H9 (cell line): ENCODE results near the gene TMLHE. TPM values are rescaled to one million over a fixed set of nuclear protein-coding genes. Genes with fewer than 3 reads are reported as not detected.

Experiments used
- DNase-seq: peaks from one replicate; pipeline ENCODE4 v3.0.0-alpha.2; 2017
- H2AFZ ChIP-seq: one replicate; pipeline ENCODE4 v1.6.1; 2013; ENCODE audit warnings: mild to moderate bottlenecking, low read length, control low read depth, moderate library complexity
- H2AK5ac ChIP-seq: 2 replicates; pipeline ENCODE4 v1.6.1; 2013; ENCODE audit warnings: low read length, control low read depth, mixed read lengths; ENCODE audit not compliant: insufficient read length
- H2BK120ac ChIP-seq: one replicate; pipeline ENCODE4 v1.6.1; 2013; ENCODE audit warnings: low read depth, mild to moderate bottlenecking, low read length, control low read depth, inconsistent platforms; ENCODE audit not compliant: poor library complexity, severe bottlenecking
- H2BK12ac ChIP-seq: 2 replicates; pipeline ENCODE4 v1.6.1; 2013; ENCODE audit warnings: low read length, control low read depth, mixed read lengths, low read depth; ENCODE audit not compliant: insufficient read length
- H2BK15ac ChIP-seq: 2 replicates; pipeline ENCODE4 v1.6.1; 2013; ENCODE audit warnings: low read depth, low read length, control low read depth
- H2BK20ac ChIP-seq: one replicate; pipeline ENCODE4 v1.6.1; 2013; ENCODE audit warnings: low read depth, mild to moderate bottlenecking, low read length, control low read depth, inconsistent platforms; ENCODE audit not compliant: poor library complexity, severe bottlenecking
- H2BK5ac ChIP-seq: 2 replicates; pipeline ENCODE4 v1.6.1; 2013; ENCODE audit warnings: low read length, control low read depth, mixed read lengths; ENCODE audit not compliant: insufficient read length
- H3K14ac ChIP-seq: 2 replicates; pipeline ENCODE4 v1.6.1; 2013; ENCODE audit warnings: low read length, control low read depth; ENCODE audit not compliant: insufficient read depth
- H3K18ac ChIP-seq: 2 replicates; pipeline ENCODE4 v1.6.1; 2013; ENCODE audit warnings: low read depth, mild to moderate bottlenecking, mixed read lengths, low read length, control low read depth; ENCODE audit not compliant: insufficient read length
- H3K23ac ChIP-seq: 2 replicates; pipeline ENCODE4 v1.6.1; 2013; ENCODE audit warnings: low read length, control low read depth, mixed read lengths, low read depth; ENCODE audit not compliant: insufficient read length
- H3K23me2 ChIP-seq: 2 replicates; pipeline ENCODE4 v1.6.1; 2013; ENCODE audit warnings: low read depth, mild to moderate bottlenecking, mixed read lengths, low read length, control low read depth; ENCODE audit not compliant: insufficient read length, poor library complexity, severe bottlenecking
- H3K27ac ChIP-seq: 2 replicates; pipeline ENCODE4 v1.5.1; 2013; ENCODE audit warnings: low read length, control low read depth, mixed read lengths, low read depth; ENCODE audit not compliant: insufficient read length
- H3K27me3 ChIP-seq: 2 replicates; pipeline ENCODE4 v1.6.1; 2013; ENCODE audit warnings: low read length, control low read depth, inconsistent platforms; ENCODE audit not compliant: insufficient read depth
- H3K4ac ChIP-seq: 2 replicates; pipeline ENCODE4 v1.6.1; 2013; ENCODE audit warnings: low read depth, mild to moderate bottlenecking, control low read depth, inconsistent platforms, low read length, moderate library complexity
- H3K4me1 ChIP-seq: 2 replicates; pipeline ENCODE4 v1.6.1; 2013; ENCODE audit warnings: low read length, control low read depth, inconsistent platforms; ENCODE audit not compliant: insufficient read depth
- H3K4me2 ChIP-seq: 2 replicates; pipeline ENCODE4 v1.6.1; 2013; ENCODE audit warnings: low read length, control low read depth, mixed read lengths; ENCODE audit not compliant: insufficient read length, insufficient read depth
- H3K56ac ChIP-seq: 2 replicates; pipeline ENCODE4 v1.6.1; 2013; ENCODE audit warnings: low read depth, mild to moderate bottlenecking, mixed read lengths, low read length, control low read depth; ENCODE audit not compliant: insufficient read length
- H3K79me1 ChIP-seq: 2 replicates; pipeline ENCODE4 v1.6.1; 2013; ENCODE audit warnings: low read depth, mild to moderate bottlenecking, moderate library complexity, low read length, control low read depth, inconsistent platforms; ENCODE audit not compliant: insufficient read depth, poor library complexity, severe bottlenecking
- H3K79me2 ChIP-seq: 2 replicates; pipeline ENCODE4 v1.6.1; 2013; ENCODE audit warnings: low read length, control low read depth, inconsistent platforms; ENCODE audit not compliant: insufficient read depth
- H3K9ac ChIP-seq: 2 replicates; pipeline ENCODE4 v1.6.1; 2013; ENCODE audit warnings: low read length, control low read depth, mixed read lengths; ENCODE audit not compliant: insufficient read length; ENCODE audit errors: extremely low read depth
- H3K9me3 ChIP-seq: one replicate; pipeline ENCODE4 v1.6.1; 2013; ENCODE audit warnings: low read depth, low read length, inconsistent platforms; ENCODE audit not compliant: control insufficient read depth
- H3T11ph ChIP-seq: one replicate; pipeline ENCODE4 v1.6.1; 2013; ENCODE audit warnings: mild to moderate bottlenecking, low read length, control low read depth, inconsistent platforms
- H4K20me1 ChIP-seq: one replicate; pipeline ENCODE4 v1.6.1; 2013; ENCODE audit not compliant: control insufficient read depth, insufficient read length, insufficient read depth
- H4K5ac ChIP-seq: 2 replicates; pipeline ENCODE4 v1.6.1; 2013; ENCODE audit warnings: low read depth, mild to moderate bottlenecking, mixed read lengths, low read length, control low read depth; ENCODE audit not compliant: insufficient read length
- H4K8ac ChIP-seq: replicated peaks from 2 replicates; pipeline ENCODE4 v1.6.1; 2013; ENCODE audit warnings: low read length, control low read depth, mixed read lengths, low read depth; ENCODE audit not compliant: insufficient read length
- H4K91ac ChIP-seq: 2 replicates; pipeline ENCODE4 v1.6.1; 2013; ENCODE audit warnings: low read depth, mild to moderate bottlenecking, moderate library complexity, mixed read lengths, low read length, control low read depth; ENCODE audit not compliant: insufficient read length
- H3K27ac Mint-ChIP-seq, 3 experiments: 2 replicates in 2 of 3; 3 replicates in 1 of 3; pipeline ENCODE4 v1.8.0; 2020 to 2021; ENCODE audit warnings: mixed read lengths in 3 of 3, mild to moderate bottlenecking in 1 of 3, moderate library complexity in 1 of 3
- H3K27me3 Mint-ChIP-seq: 2 replicates; pipeline ENCODE4 v1.8.0; 2021; ENCODE audit warnings: low read depth, mild to moderate bottlenecking, moderate library complexity, mixed read lengths
- H3K36me3 Mint-ChIP-seq, 3 experiments: 2 replicates in 2 of 3; 3 replicates in 1 of 3; pipeline ENCODE4 v1.8.0; 2020 to 2021; ENCODE audit warnings: low read depth in 3 of 3, mixed read lengths in 3 of 3; ENCODE audit not compliant: insufficient read depth in 1 of 3
- H3K4me1 Mint-ChIP-seq, 2 experiments: 2 replicates each; pipeline ENCODE4 v1.8.0; 2020; ENCODE audit warnings: mixed read lengths in 2 of 2
- H3K4me3 Mint-ChIP-seq, 2 experiments: 2 replicates in 1 of 2; 3 replicates in 1 of 2; pipeline ENCODE4 v1.8.0; 2020 to 2021; ENCODE audit warnings: mild to moderate bottlenecking in 2 of 2, mixed read lengths in 2 of 2, moderate library complexity in 1 of 2
- H3K9me3 Mint-ChIP-seq, 2 experiments: 2 replicates in 1 of 2; 3 replicates in 1 of 2; pipeline ENCODE4 v1.8.0; 2020; ENCODE audit warnings: mild to moderate bottlenecking in 2 of 2, mixed read lengths in 2 of 2, moderate library complexity in 1 of 2
- total RNA-seq: library from RNA; stranded (reverse); gene quantifications from 2 replicates; pipeline ENCODE4 v1.2.1, GENCODE V29; 2021
- TF ChIP-seq, protein P1 (sequence below): fragments of 200-600 bp; sonication (generic); conservative IDR thresholded peaks from 3 replicates; pipeline ENCODE4 v1.8.0; 2021; ENCODE audit warnings: antibody characterized with exemption, mild to moderate bottlenecking

TMLHE gene
- total RNA-seq, 1 experiment from 2014 or later, result 14.2 TPM

DNA sequence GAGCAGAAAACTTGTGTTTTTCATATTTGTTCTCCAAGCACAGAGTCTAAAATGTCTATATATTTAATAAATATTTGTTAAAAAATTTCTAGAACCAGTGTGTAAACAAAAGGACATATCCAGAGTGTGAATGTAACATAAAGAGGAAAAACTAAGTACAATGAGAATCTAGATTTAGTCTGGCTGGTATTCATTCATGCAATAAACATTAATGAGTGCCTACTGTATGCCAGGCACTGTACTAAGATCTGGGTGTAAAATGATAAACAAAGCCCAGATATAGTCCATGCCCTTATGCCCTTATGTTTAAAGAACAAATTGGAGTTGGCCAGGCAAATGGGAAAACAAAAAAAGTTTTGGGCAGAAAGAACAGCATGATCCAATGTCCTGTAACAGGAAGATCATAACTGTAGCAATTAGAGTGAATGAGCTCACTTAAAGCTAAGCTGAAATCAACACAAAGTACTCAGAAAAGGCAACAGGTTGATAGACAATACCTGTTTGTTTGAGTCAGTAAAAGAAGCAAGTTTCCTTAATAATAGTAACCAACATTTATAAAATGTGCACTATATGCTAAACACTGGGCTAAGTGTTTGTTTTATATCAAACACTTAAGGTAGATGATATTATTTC lies 1.3 kb upstream of the TMLHE start:
- no peak overlapping the region for H3T11ph ChIP-seq
- Mint-ChIP-seq H3K27ac (no peak overlapping the region), H3K4me3 (no peak overlapping the region), H3K27me3 (no peaks in the 10 kb centered on the region), H3K9me3 (peaks cover 58 to 68% of the 10 kb centered on the region in 2 experiments), H3K4me1 (peaks cover 0 to 6% of the 10 kb centered on the region in 2 experiments; a peak in 1 of 4 replicates), H3K36me3 (peaks cover 3 to 15% (median 4%) of the 10 kb centered on the region in 3 experiments; a peak in 5 of 7 replicates)
- H4K5ac ChIP-seq, result no peak overlapping the region
- DNase-seq, result no peak
- no peak overlapping the region for H2BK120ac ChIP-seq
- H3K18ac ChIP-seq, result no peak overlapping the region
- no peak overlapping the region for H2AK5ac ChIP-seq
- no peaks in the 10 kb centered on the region for H3K23me2 ChIP-seq
- no peaks in the 10 kb centered on the region for H3K79me1 ChIP-seq
- H4K91ac ChIP-seq, result no peak overlapping the region
- H3K27me3 ChIP-seq, result no peaks in the 10 kb centered on the region
- H2AFZ ChIP-seq, result no peak overlapping the region
- H3K4me2 ChIP-seq, result no peak overlapping the region
- H2BK5ac ChIP-seq, result no peak overlapping the region
- TF ChIP-seq, protein P1, sequence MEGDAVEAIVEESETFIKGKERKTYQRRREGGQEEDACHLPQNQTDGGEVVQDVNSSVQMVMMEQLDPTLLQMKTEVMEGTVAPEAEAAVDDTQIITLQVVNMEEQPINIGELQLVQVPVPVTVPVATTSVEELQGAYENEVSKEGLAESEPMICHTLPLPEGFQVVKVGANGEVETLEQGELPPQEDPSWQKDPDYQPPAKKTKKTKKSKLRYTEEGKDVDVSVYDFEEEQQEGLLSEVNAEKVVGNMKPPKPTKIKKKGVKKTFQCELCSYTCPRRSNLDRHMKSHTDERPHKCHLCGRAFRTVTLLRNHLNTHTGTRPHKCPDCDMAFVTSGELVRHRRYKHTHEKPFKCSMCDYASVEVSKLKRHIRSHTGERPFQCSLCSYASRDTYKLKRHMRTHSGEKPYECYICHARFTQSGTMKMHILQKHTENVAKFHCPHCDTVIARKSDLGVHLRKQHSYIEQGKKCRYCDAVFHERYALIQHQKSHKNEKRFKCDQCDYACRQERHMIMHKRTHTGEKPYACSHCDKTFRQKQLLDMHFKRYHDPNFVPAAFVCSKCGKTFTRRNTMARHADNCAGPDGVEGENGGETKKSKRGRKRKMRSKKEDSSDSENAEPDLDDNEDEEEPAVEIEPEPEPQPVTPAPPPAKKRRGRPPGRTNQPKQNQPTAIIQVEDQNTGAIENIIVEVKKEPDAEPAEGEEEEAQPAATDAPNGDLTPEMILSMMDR, result no peak
- no peak overlapping the region for H2BK15ac ChIP-seq
- H3K14ac ChIP-seq, result no peak overlapping the region
- no peak overlapping the region for H3K4ac ChIP-seq
- H3K9me3 ChIP-seq, result peaks cover 25% of the 10 kb centered on the region
- H4K8ac ChIP-seq, result no peak overlapping the region
- H2BK12ac ChIP-seq, result no peak overlapping the region
- H3K79me2 ChIP-seq, result no peaks in the 10 kb centered on the region
- H3K23ac ChIP-seq, result no peak overlapping the region
- no peak overlapping the region for H3K56ac ChIP-seq
- no peaks in the 10 kb centered on the region for H4K20me1 ChIP-seq
- no peak overlapping the region for H3K9ac ChIP-seq
- no peaks in the 10 kb centered on the region for H3K4me1 ChIP-seq
- H3K27ac ChIP-seq, result no peak overlapping the region
- H2BK20ac ChIP-seq, result no peak overlapping the region
